Neural cell (in vitro differentiated cells): ENCODE data around the gene APOH. TPM values are rescaled to one million over a fixed set of nuclear protein-coding genes. Genes with fewer than 3 reads are reported as not detected.

Experiments
- H2AFZ ChIP-seq: fragments of 200-600, 300-800 bp; sonication (generic), shearing (Covaris generic); 2 replicates; pipeline ENCODE4 v1.6.0; 2014; ENCODE audit warnings: low read depth, mild to moderate bottlenecking, antibody characterized with exemption, low read length, moderate library complexity
- H3F3A ChIP-seq: fragments of 200-600 bp; shearing (Covaris generic); 2 replicates; pipeline ENCODE4 v1.6.1; 2016; ENCODE audit warnings: mild to moderate bottlenecking, moderate library complexity, mixed read lengths, antibody characterized with exemption, low read length; ENCODE audit not compliant: insufficient read depth, poor library complexity, severe bottlenecking
- H3K27ac ChIP-seq: fragments of 200-600, 300-800 bp; sonication (generic), shearing (Covaris generic); 2 replicates; pipeline ENCODE4 v1.5.1; 2014; ENCODE audit warnings: mild to moderate bottlenecking, low read length, moderate library complexity
- H3K27me3 ChIP-seq: fragments of 300-800, 200-600 bp; sonication (generic), shearing (Covaris generic); 2 replicates; pipeline ENCODE4 v1.6.0; 2014; ENCODE audit warnings: mild to moderate bottlenecking, low read depth, low read length, moderate library complexity; ENCODE audit not compliant: insufficient read depth
- H3K36me3 ChIP-seq: fragments of 300-800, 200-600 bp; sonication (generic), shearing (Covaris generic); 2 replicates; pipeline ENCODE4 v1.5.1; 2014; ENCODE audit warnings: mild to moderate bottlenecking, antibody characterized with exemption, low read length, moderate library complexity; ENCODE audit not compliant: insufficient read depth
- H3K4me2 ChIP-seq: fragments of 300-800, 200-600 bp; sonication (generic), shearing (Covaris generic); 2 replicates; pipeline ENCODE4 v1.6.0; 2014; ENCODE audit warnings: mild to moderate bottlenecking, low read length
- H3K4me3 ChIP-seq: fragments of 300-800, 200-600 bp; sonication (generic), shearing (Covaris generic); 2 replicates; pipeline ENCODE4 v1.5.1; 2014; ENCODE audit warnings: mild to moderate bottlenecking, low read length, moderate library complexity
- H3K79me2 ChIP-seq: fragments of 200-600 bp; shearing (Covaris generic); replicated peaks from 2 replicates; pipeline ENCODE4 v1.6.0; 2014; ENCODE audit warnings: mild to moderate bottlenecking, low read length, moderate library complexity; ENCODE audit not compliant: insufficient read depth
- H3K9ac ChIP-seq: fragments of 300-800, 200-600 bp; sonication (generic), shearing (Covaris generic); 2 replicates; pipeline ENCODE4 v1.6.1; 2016; ENCODE audit warnings: mild to moderate bottlenecking, low read length, mixed read lengths
- H3K9me2 ChIP-seq: fragments of 200-600 bp; shearing (Covaris generic); 2 replicates; pipeline ENCODE4 v1.6.1; 2016; ENCODE audit warnings: mild to moderate bottlenecking, low read length, mixed read lengths; ENCODE audit not compliant: insufficient read depth
- H3K9me3 ChIP-seq: fragments of 200-600, 300-800 bp; sonication (generic), shearing (Covaris generic); 2 replicates; pipeline ENCODE4 v1.6.1; 2016; ENCODE audit warnings: mild to moderate bottlenecking, mixed run types, low read length, moderate library complexity, mixed read lengths
- H4K20me1 ChIP-seq: fragments of 200-600 bp; shearing (Covaris generic); 2 replicates; pipeline ENCODE4 v1.6.1; 2016; ENCODE audit warnings: mild to moderate bottlenecking, mixed run types; ENCODE audit not compliant: insufficient read depth
- CTCF ChIP-seq: fragments of 450-650 bp; IDR thresholded peaks from 2 replicates; pipeline ENCODE4 v1.5.1; 2014; ENCODE audit warnings: antibody characterized with exemption, mild to moderate bottlenecking, moderate library complexity; ENCODE audit not compliant: poor library complexity, severe bottlenecking
- EP300 ChIP-seq: fragments of 450-650 bp; conservative IDR thresholded peaks from 2 replicates; pipeline ENCODE4 v1.6.1; 2014; ENCODE audit warnings: antibody characterized with exemption, mild to moderate bottlenecking, moderate library complexity; ENCODE audit not compliant: poor library complexity, severe bottlenecking
- EZH2 ChIP-seq: fragments of 200-600, 300-800 bp; shearing (Covaris generic), sonication (generic); IDR thresholded peaks from 2 replicates; pipeline ENCODE4 v1.6.1; 2014; ENCODE audit warnings: antibody characterized with exemption, low read length, borderline replicate concordance, mild to moderate bottlenecking; ENCODE audit not compliant: insufficient read depth, poor library complexity, severe bottlenecking
- MXI1 ChIP-seq: fragments of 450-650 bp; conservative IDR thresholded peaks from 2 replicates; pipeline ENCODE4 v1.6.1; 2014; ENCODE audit warnings: antibody characterized with exemption, mild to moderate bottlenecking; ENCODE audit not compliant: poor library complexity, severe bottlenecking
- POLR2AphosphoS5 ChIP-seq: IDR thresholded peaks from 2 replicates; pipeline ENCODE4 v1.6.1; 2012
- RAD21 ChIP-seq: fragments of 450-650 bp; conservative IDR thresholded peaks from 2 replicates; pipeline ENCODE4 v1.6.1; 2014; ENCODE audit warnings: antibody characterized with exemption, mild to moderate bottlenecking, moderate library complexity
- REST ChIP-seq: IDR thresholded peaks from 2 replicates; pipeline ENCODE4 v1.6.1; 2012; ENCODE audit warnings: borderline replicate concordance
- SMC3 ChIP-seq: fragments of 450-650 bp; conservative IDR thresholded peaks from 2 replicates; pipeline ENCODE4 v1.6.1; 2014; ENCODE audit warnings: antibody characterized with exemption, mild to moderate bottlenecking, moderate library complexity; ENCODE audit not compliant: poor library complexity
- TAF1 ChIP-seq: IDR thresholded peaks from 2 replicates; pipeline ENCODE4 v1.6.1; 2012; ENCODE audit warnings: low read depth
- polyA plus RNA-seq: library from polyadenylated mRNA; depleted of rRNA; stranded (reverse); fragments of >200 nt; gene quantifications from 2 replicates; pipeline ENCODE4 v1.2.3, GENCODE V29; 2014

APOH gene
- polyA plus RNA-seq, 1 donor from 2014 or later, result not detected

- H3K27ac ChIP-seq, result no peak overlapping the region
- H3K27me3 ChIP-seq, result no peaks in the 10 kb centered on the region
- H3K9ac ChIP-seq, result no peak overlapping the region
- TF ChIP-seq RAD21, result no peak
- no peak for TF ChIP-seq EP300
- TF ChIP-seq EZH2, result no peak
- no peak for TF ChIP-seq TAF1
- TF ChIP-seq CTCF, result no peak
- no peak for TF ChIP-seq MXI1
- TF ChIP-seq POLR2AphosphoS5, result no peak
- TF ChIP-seq REST, result no peak
- no peak for TF ChIP-seq SMC3
- H3K4me3 ChIP-seq, result no peak overlapping the region
- no peak overlapping the region for H2AFZ ChIP-seq
- no peaks in the 10 kb centered on the region for H4K20me1 ChIP-seq
- no peaks in the 10 kb centered on the region for H3K9me3 ChIP-seq
- H3K4me2 ChIP-seq, result no peak overlapping the region
- no peaks in the 10 kb centered on the region for H3K9me2 ChIP-seq
- no peaks in the 10 kb centered on the region for H3K79me2 ChIP-seq
- no peaks in the 10 kb centered on the region for H3K36me3 ChIP-seq
- H3F3A ChIP-seq, result no peaks in the 10 kb centered on the region
These were observed 47.2 kb upstream of the APOH start for GRCh38 chr17:66276328-66276937.

GRCh38 chr17:66275651-66276050 is 46.4 kb upstream of the APOH start:
- no peak overlapping the region for H3K9ac ChIP-seq
- no peaks in the 10 kb centered on the region for H3K9me3 ChIP-seq
- TF ChIP-seq RAD21, result no peak
- TF ChIP-seq MXI1, result no peak
- no peak for TF ChIP-seq SMC3
- no peak for TF ChIP-seq EZH2
- TF ChIP-seq CTCF, result no peak
- no peak for TF ChIP-seq POLR2AphosphoS5
- TF ChIP-seq EP300, result no peak
- TF ChIP-seq REST, result no peak
- TF ChIP-seq TAF1, result no peak
- H3K79me2 ChIP-seq, result no peaks in the 10 kb centered on the region
- no peak overlapping the region for H3K4me3 ChIP-seq
- no peak overlapping the region for H3K27ac ChIP-seq
- H3F3A ChIP-seq, result no peaks in the 10 kb centered on the region
- H3K36me3 ChIP-seq, result no peaks in the 10 kb centered on the region
- no peaks in the 10 kb centered on the region for H4K20me1 ChIP-seq
- H2AFZ ChIP-seq, result no peak overlapping the region
- no peaks in the 10 kb centered on the region for H3K27me3 ChIP-seq
- H3K4me2 ChIP-seq, result no peak overlapping the region
- H3K9me2 ChIP-seq, result no peaks in the 10 kb centered on the region
